Liver (tissue), 9 donors: Measurements from ENCODE around the gene MRPL54. TPM values are rescaled to one million over a fixed set of nuclear protein-coding genes. Genes with fewer than 3 reads are reported as not detected.

Experiments used
- DNase-seq: peaks from one replicate; pipeline ENCODE4 v3.0.0-alpha.2; 2017; ENCODE audit warnings: low spot score
- H3K27ac ChIP-seq, 2 donors: one replicate each; pipeline ENCODE4 v1.7.0; 2013; ENCODE audit warnings: inconsistent platforms in 2 of 2, low read length in 2 of 2, control low read depth in 1 of 2, low read depth in 1 of 2, mild to moderate bottlenecking in 1 of 2
- H3K27me3 ChIP-seq, 4 donors: one replicate each; pipeline versions ENCODE4 v1.6.1 to v1.7.0; 2013; ENCODE audit warnings: low read length in 3 of 4, inconsistent platforms in 1 of 4, mild to moderate bottlenecking in 1 of 4, moderate library complexity in 1 of 4; ENCODE audit not compliant: control insufficient read depth in 4 of 4, insufficient read depth in 4 of 4
- H3K36me3 ChIP-seq, 4 donors: one replicate each; pipeline versions ENCODE4 v1.6.1 to v1.7.0; 2013; ENCODE audit warnings: low read length in 3 of 4, mild to moderate bottlenecking in 3 of 4, low read depth in 1 of 4, moderate library complexity in 1 of 4; ENCODE audit not compliant: control insufficient read depth in 4 of 4, insufficient read depth in 3 of 4
- H3K4me1 ChIP-seq, 4 donors: one replicate each; pipeline versions ENCODE4 v1.6.1 to v1.7.0; 2013; ENCODE audit warnings: low read length in 3 of 4, mild to moderate bottlenecking in 3 of 4, moderate library complexity in 1 of 4; ENCODE audit not compliant: control insufficient read depth in 4 of 4, insufficient read depth in 4 of 4
- H3K4me3 ChIP-seq, 3 donors: one replicate each; pipeline versions ENCODE4 v1.6.1 to v1.7.0; 2013; ENCODE audit warnings: low read length in 3 of 3, control low read depth in 1 of 3, low read depth in 1 of 3, mild to moderate bottlenecking in 1 of 3
- H3K9ac ChIP-seq, 2 donors: one replicate each; pipeline ENCODE4 v1.7.0; 2013; ENCODE audit warnings: low read length in 2 of 2, mild to moderate bottlenecking in 2 of 2, moderate library complexity in 2 of 2, control low read depth in 1 of 2, low read depth in 1 of 2
- H3K9me3 ChIP-seq, 4 donors: one replicate each; pipeline versions ENCODE4 v1.6.1 to v1.7.0; 2013; ENCODE audit warnings: low read length in 3 of 4; ENCODE audit not compliant: control insufficient read depth in 4 of 4
- EGR1 ChIP-seq, 2 donors: IDR thresholded peaks; 2 replicates each; pipeline ENCODE4 v1.6.1; 2016 to 2018; ENCODE audit warnings: antibody characterized with exemption in 2 of 2, low read depth in 2 of 2
- FOXA2 ChIP-seq: IDR thresholded peaks from 2 replicates; pipeline ENCODE4 v1.6.1; 2016; ENCODE audit warnings: antibody characterized with exemption
- HNF4G ChIP-seq: IDR thresholded peaks from 2 replicates; pipeline ENCODE4 v1.6.1; 2016; ENCODE audit warnings: antibody characterized with exemption
- JUND ChIP-seq, 2 donors: IDR thresholded peaks; 2 replicates each; pipeline ENCODE4 v1.6.1; 2016; ENCODE audit warnings: antibody characterized with exemption in 2 of 2
- NR2F2 ChIP-seq: IDR thresholded peaks from 2 replicates; pipeline ENCODE4 v1.6.1; 2016; ENCODE audit warnings: antibody characterized with exemption
- RAD21 ChIP-seq, 2 donors: IDR thresholded peaks; 2 replicates each; pipeline ENCODE4 v1.6.1; 2016; ENCODE audit warnings: antibody characterized with exemption in 2 of 2, mild to moderate bottlenecking in 2 of 2
- RXRA ChIP-seq, 2 donors: IDR thresholded peaks; 2 replicates each; pipeline ENCODE4 v1.6.1; 2017 to 2018; ENCODE audit warnings: antibody characterized with exemption in 2 of 2, mild to moderate bottlenecking in 1 of 2
- SP1 ChIP-seq: IDR thresholded peaks from 2 replicates; pipeline ENCODE4 v1.6.1; 2018; ENCODE audit warnings: antibody characterized with exemption, mild to moderate bottlenecking
- YY1 ChIP-seq: IDR thresholded peaks from 2 replicates; pipeline ENCODE4 v1.6.1; 2016; ENCODE audit warnings: antibody characterized with exemption, mild to moderate bottlenecking
- WGBS: extraction: QIAGEN DNeasy Blood & Tissue Kit; methylation state at CpG from one replicate; pipeline ENCODE4 v1.1.7; 2013; 5-methylcytosine and 5-hydroxymethylcytosine counted together
- polyA plus RNA-seq, 2 donors: library from polyadenylated mRNA; stranded (reverse) in 1 of 2; unstranded in 1 of 2; fragments of 200-250 nt in 1 of 2; fragments of >200 nt in 1 of 2; fragmentation: Nextera tagmentation in 1 of 2; extraction: Ambion mirVana in 1 of 2; gene quantifications; one replicate each; pipeline versions ENCODE4 v1.2.1 to v1.2.3, GENCODE V29; 2013 to 2015
- total RNA-seq, 2 donors: library from RNA; depleted of rRNA; stranded (reverse); fragments of >200 nt; gene quantifications; one replicate each; pipeline ENCODE4 v1.2.3, GENCODE V29; 2014
- TF ChIP-seq, protein P1 (sequence below): fragments of 150-350 bp; IDR thresholded peaks from 2 replicates; pipeline ENCODE4 v1.5.1; 2017; ENCODE audit warnings: improper control_type of control experiment, low read depth, low read length; ENCODE audit not compliant: missing input control
- TF ChIP-seq, protein P2 (sequence below): IDR thresholded peaks from 2 replicates; pipeline ENCODE4 v1.6.1; 2016; ENCODE audit warnings: antibody characterized with exemption
- TF ChIP-seq, protein P3 (sequence below): IDR thresholded peaks from 2 replicates; pipeline ENCODE4 v1.6.1; 2016; ENCODE audit warnings: antibody characterized with exemption
- TF ChIP-seq, protein P4 (sequence below): IDR thresholded peaks from 2 replicates; pipeline ENCODE4 v1.6.1; 2016; ENCODE audit warnings: antibody characterized with exemption, mild to moderate bottlenecking
- TF ChIP-seq, protein P5 (sequence below): IDR thresholded peaks from 2 replicates; pipeline ENCODE4 v1.6.1; 2016; ENCODE audit warnings: antibody characterized with exemption
- donor health status: healthy.
- donor health status: healthy.
- donor health status: healthy.
- donor health status: healthy.
- donor health status: healthy.

The MRPL54 gene
- total and polyA plus RNA-seq, 4 donors, result 25.1 to 109 (median 42.9) TPM

DNA sequence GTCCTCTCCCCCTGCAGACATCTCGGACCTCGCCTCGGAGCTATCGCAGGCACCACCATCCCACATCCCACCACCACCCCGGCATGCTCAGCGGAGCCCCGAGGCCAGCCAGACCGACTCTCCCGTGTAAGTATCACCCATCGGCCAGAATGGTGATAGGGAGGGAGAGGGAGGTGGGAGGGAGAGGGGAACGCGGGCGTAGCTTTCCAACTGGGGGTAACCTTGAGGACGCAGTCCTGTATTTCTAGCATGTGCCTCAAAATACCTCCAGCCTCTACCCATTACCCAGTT, 28.2 kb upstream of the MRPL54 start:
- no peak for DNase-seq
- Histone ChIP-seq H3K9ac (no peak overlapping the region), H3K27ac (no peak overlapping the region), H3K4me3 (no peak overlapping the region), H3K36me3 (peaks cover 3 to 20% (median 6%) of the 10 kb centered on the region in 4 donors), H3K27me3 (no peaks in the 10 kb centered on the region), H3K9me3 (no peaks in the 10 kb centered on the region), H3K4me1 (no peaks in the 10 kb centered on the region)
- WGBS, result 98% methylated on average over 14 of the region's 14 CpGs
- TF ChIP-seq FOXA2 (no peak), SP1 (no peak), RXRA (IDR thresholded peaks at IDR 0.05) (no peak), YY1 (no peak)
- TF ChIP-seq, protein P1, sequence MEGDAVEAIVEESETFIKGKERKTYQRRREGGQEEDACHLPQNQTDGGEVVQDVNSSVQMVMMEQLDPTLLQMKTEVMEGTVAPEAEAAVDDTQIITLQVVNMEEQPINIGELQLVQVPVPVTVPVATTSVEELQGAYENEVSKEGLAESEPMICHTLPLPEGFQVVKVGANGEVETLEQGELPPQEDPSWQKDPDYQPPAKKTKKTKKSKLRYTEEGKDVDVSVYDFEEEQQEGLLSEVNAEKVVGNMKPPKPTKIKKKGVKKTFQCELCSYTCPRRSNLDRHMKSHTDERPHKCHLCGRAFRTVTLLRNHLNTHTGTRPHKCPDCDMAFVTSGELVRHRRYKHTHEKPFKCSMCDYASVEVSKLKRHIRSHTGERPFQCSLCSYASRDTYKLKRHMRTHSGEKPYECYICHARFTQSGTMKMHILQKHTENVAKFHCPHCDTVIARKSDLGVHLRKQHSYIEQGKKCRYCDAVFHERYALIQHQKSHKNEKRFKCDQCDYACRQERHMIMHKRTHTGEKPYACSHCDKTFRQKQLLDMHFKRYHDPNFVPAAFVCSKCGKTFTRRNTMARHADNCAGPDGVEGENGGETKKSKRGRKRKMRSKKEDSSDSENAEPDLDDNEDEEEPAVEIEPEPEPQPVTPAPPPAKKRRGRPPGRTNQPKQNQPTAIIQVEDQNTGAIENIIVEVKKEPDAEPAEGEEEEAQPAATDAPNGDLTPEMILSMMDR, result no peak
- TF ChIP-seq, protein P2, sequence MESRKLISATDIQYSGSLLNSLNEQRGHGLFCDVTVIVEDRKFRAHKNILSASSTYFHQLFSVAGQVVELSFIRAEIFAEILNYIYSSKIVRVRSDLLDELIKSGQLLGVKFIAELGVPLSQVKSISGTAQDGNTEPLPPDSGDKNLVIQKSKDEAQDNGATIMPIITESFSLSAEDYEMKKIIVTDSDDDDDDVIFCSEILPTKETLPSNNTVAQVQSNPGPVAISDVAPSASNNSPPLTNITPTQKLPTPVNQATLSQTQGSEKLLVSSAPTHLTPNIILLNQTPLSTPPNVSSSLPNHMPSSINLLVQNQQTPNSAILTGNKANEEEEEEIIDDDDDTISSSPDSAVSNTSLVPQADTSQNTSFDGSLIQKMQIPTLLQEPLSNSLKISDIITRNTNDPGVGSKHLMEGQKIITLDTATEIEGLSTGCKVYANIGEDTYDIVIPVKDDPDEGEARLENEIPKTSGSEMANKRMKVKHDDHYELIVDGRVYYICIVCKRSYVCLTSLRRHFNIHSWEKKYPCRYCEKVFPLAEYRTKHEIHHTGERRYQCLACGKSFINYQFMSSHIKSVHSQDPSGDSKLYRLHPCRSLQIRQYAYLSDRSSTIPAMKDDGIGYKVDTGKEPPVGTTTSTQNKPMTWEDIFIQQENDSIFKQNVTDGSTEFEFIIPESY, result no peak
- TF ChIP-seq, protein P3, sequence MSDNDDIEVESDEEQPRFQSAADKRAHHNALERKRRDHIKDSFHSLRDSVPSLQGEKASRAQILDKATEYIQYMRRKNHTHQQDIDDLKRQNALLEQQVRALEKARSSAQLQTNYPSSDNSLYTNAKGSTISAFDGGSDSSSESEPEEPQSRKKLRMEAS, result no peak

DNA sequence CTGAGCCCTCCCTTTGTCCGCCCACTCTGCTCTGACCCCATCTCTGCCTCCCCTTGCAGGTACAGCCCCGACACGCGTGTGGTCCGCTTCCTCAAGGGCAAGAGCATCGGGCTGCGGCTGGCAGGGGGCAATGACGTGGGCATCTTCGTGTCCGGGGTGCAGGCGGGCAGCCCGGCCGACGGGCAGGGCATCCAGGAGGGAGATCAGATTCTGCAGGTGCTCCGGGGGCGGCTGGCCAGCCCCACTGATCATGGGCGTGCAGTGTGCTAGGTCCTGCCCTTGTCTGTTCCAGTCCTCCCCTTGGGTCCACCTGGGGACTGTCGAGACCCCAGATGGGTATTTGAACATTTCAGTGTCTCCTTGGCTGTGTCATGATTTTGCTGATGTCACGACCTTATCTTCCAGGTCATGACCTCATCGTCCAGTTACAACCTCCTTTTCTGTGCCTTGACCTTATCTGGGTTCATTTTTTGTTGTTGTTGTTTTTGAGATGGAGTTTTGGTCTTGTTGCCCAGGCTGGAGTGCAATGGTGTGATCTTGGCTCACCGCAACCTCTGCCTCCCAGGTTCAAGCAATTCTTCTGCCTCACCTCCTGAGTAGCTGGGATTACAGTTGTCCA, 26.3 kb upstream of the MRPL54 start:
- Histone ChIP-seq H3K4me3 (no peak overlapping the region), H3K36me3 (peaks cover 3 to 26% (median 6%) of the 10 kb centered on the region in 4 donors), H3K4me1 (no peaks in the 10 kb centered on the region), H3K27ac (no peak overlapping the region), H3K9ac (no peak overlapping the region), H3K9me3 (no peaks in the 10 kb centered on the region), H3K27me3 (no peaks in the 10 kb centered on the region)
- 91% methylated on average over 21 of the region's 21 CpGs for WGBS
- TF ChIP-seq EGR1 (IDR thresholded peaks at IDR 0.05; ENCODE audit: low read depth in 2 of 2) (no peak), NR2F2 (no peak), RAD21 (IDR thresholded peaks at IDR 0.05) (no peak)
- TF ChIP-seq, protein P3, result no peak
- DNase-seq, result no peak

DNA sequence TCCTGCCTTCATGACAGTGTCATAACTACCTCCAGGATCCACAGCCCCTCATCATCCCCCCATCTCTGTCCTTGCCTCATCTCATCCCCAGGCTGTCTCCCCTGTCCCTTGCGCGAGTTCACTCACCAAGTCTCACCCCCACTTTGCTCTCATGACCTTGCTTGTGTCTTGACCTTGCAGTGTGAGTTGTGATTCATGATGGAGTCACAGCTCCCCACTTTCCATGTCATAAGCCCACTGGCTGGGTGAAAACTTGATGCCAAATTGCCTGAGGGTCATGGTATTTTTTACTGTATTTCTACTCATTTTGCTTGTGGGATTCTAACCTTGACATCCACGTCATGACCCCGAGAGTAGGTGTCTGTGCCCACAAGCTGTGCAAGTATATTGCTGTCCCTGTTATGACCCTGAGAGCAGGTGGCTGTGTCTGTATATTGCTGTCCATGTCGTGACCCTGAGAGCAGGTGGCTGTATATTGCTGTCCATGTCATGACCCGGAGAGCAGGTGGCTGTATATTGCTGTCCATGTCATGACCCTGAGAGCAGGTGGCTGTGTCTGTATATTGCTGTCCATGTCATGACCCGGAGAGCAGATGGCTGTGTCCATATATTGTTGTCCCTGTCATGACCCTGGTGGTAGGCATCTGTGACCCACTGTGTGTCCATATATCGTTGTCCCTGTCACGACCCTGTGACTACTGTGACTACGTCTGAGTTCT, 24.8 kb upstream of the MRPL54 start:
- Histone ChIP-seq H3K9ac (no peak overlapping the region), H3K4me1 (no peaks in the 10 kb centered on the region), H3K36me3 (peaks cover 3 to 26% (median 6%) of the 10 kb centered on the region in 4 donors), H3K9me3 (no peaks in the 10 kb centered on the region), H3K27me3 (no peaks in the 10 kb centered on the region), H3K27ac (no peak overlapping the region), H3K4me3 (no peak overlapping the region)
- no peak for DNase-seq
- 94% methylated on average over 10 of the region's 10 CpGs for WGBS
- TF ChIP-seq, protein P3, result no peak
- no peak for TF ChIP-seq HNF4G
- no peak for TF ChIP-seq RAD21 (IDR thresholded peaks at IDR 0.05)
- no peak for TF ChIP-seq JUND (IDR thresholded peaks at IDR 0.05)
- TF ChIP-seq SP1, result no peak
- TF ChIP-seq RXRA (IDR thresholded peaks at IDR 0.05), result no peak
- no peak for TF ChIP-seq FOXA2
- TF ChIP-seq, protein P4, sequence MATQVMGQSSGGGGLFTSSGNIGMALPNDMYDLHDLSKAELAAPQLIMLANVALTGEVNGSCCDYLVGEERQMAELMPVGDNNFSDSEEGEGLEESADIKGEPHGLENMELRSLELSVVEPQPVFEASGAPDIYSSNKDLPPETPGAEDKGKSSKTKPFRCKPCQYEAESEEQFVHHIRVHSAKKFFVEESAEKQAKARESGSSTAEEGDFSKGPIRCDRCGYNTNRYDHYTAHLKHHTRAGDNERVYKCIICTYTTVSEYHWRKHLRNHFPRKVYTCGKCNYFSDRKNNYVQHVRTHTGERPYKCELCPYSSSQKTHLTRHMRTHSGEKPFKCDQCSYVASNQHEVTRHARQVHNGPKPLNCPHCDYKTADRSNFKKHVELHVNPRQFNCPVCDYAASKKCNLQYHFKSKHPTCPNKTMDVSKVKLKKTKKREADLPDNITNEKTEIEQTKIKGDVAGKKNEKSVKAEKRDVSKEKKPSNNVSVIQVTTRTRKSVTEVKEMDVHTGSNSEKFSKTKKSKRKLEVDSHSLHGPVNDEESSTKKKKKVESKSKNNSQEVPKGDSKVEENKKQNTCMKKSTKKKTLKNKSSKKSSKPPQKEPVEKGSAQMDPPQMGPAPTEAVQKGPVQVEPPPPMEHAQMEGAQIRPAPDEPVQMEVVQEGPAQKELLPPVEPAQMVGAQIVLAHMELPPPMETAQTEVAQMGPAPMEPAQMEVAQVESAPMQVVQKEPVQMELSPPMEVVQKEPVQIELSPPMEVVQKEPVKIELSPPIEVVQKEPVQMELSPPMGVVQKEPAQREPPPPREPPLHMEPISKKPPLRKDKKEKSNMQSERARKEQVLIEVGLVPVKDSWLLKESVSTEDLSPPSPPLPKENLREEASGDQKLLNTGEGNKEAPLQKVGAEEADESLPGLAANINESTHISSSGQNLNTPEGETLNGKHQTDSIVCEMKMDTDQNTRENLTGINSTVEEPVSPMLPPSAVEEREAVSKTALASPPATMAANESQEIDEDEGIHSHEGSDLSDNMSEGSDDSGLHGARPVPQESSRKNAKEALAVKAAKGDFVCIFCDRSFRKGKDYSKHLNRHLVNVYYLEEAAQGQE, result no peak
- TF ChIP-seq, protein P1, result no peak
- TF ChIP-seq NR2F2, result no peak
- TF ChIP-seq, protein P5, sequence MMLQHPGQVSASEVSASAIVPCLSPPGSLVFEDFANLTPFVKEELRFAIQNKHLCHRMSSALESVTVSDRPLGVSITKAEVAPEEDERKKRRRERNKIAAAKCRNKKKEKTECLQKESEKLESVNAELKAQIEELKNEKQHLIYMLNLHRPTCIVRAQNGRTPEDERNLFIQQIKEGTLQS, result no peak
